IMR-90 (cell line): ENCODE results near the gene ZMYND11.

Experiments used
- BHLHE40 ChIP-seq: fragments of 150-350 bp; IDR thresholded peaks from 2 replicates; pipeline ENCODE4 v1.6.1; 2016; ENCODE audit warnings: mild to moderate bottlenecking, low read depth, low read length
- CEBPB ChIP-seq: IDR thresholded peaks from 2 replicates; pipeline ENCODE4 v1.6.1; 2012; ENCODE audit warnings: low read depth, low read length, improper control_type of control experiment
- CHD1 ChIP-seq: IDR thresholded peaks from 2 replicates; pipeline ENCODE4 v1.6.1; 2012; ENCODE audit warnings: low read depth, low read length, improper control_type of control experiment
- FOS ChIP-seq: fragments of 150-350 bp; IDR thresholded peaks from 2 replicates; pipeline ENCODE4 v1.6.1; 2016; ENCODE audit warnings: low read depth, low read length
- MAZ ChIP-seq: IDR thresholded peaks from 2 replicates; pipeline ENCODE4 v1.6.1; 2012; ENCODE audit warnings: low read depth, mild to moderate bottlenecking, low read length, improper control_type of control experiment, moderate library complexity, borderline replicate concordance
- POLR2A ChIP-seq: IDR thresholded peaks from 2 replicates; pipeline ENCODE4 v1.6.1; 2012; ENCODE audit warnings: mild to moderate bottlenecking, low read depth, low read length
- RAD21 ChIP-seq: IDR thresholded peaks from 2 replicates; pipeline ENCODE4 v1.6.1; 2012; ENCODE audit warnings: low read length, improper control_type of control experiment
- RCOR1 ChIP-seq: IDR thresholded peaks from 2 replicates; pipeline ENCODE4 v1.6.1; 2012; ENCODE audit warnings: mild to moderate bottlenecking, low read length, improper control_type of control experiment; ENCODE audit not compliant: insufficient replicate concordance
- SMC3 ChIP-seq: fragments of 150-350 bp; IDR thresholded peaks from 2 replicates; pipeline ENCODE4 v1.6.1; 2016; ENCODE audit warnings: low read depth, mild to moderate bottlenecking, antibody characterized with exemption, low read length, moderate library complexity
- TF ChIP-seq, protein P1 (sequence below): conservative IDR thresholded peaks from 2 replicates; pipeline ENCODE4 v1.5.1; 2012; ENCODE audit warnings: mild to moderate bottlenecking, low read depth, low read length, improper control_type of control experiment
- TF ChIP-seq, protein P2 (sequence below): fragments of 150-350 bp; IDR thresholded peaks from 2 replicates; pipeline ENCODE4 v1.6.1; 2017; ENCODE audit warnings: mild to moderate bottlenecking, antibody characterized with exemption, low read length, low read depth
- TF ChIP-seq, protein P3 (sequence below): fragments of 150-350 bp; IDR thresholded peaks from 2 replicates; pipeline ENCODE4 v1.6.1; 2016; ENCODE audit warnings: low read depth, mild to moderate bottlenecking, low read length, moderate library complexity, borderline replicate concordance

DNA sequence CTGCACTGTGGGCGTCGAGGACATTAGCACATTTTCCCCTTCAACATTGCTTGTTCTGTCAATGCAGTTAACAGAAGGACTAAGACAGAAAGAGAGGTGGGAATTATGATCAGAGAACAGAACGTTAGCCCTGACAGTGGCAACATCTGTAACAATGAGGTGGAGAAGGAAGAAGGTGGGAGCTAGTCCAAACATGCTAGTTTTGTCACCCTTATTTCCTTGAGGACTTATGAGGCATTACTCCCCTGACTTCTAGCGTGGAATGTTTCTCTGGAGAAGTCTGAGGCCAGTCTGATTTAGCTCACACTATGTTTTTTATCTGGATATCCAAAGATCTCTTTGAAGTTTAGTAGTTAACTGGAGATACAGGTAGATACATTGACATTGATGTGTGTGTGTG is 73.4 kb downstream of the ZMYND11 start:
- TF ChIP-seq, protein P1, sequence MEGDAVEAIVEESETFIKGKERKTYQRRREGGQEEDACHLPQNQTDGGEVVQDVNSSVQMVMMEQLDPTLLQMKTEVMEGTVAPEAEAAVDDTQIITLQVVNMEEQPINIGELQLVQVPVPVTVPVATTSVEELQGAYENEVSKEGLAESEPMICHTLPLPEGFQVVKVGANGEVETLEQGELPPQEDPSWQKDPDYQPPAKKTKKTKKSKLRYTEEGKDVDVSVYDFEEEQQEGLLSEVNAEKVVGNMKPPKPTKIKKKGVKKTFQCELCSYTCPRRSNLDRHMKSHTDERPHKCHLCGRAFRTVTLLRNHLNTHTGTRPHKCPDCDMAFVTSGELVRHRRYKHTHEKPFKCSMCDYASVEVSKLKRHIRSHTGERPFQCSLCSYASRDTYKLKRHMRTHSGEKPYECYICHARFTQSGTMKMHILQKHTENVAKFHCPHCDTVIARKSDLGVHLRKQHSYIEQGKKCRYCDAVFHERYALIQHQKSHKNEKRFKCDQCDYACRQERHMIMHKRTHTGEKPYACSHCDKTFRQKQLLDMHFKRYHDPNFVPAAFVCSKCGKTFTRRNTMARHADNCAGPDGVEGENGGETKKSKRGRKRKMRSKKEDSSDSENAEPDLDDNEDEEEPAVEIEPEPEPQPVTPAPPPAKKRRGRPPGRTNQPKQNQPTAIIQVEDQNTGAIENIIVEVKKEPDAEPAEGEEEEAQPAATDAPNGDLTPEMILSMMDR = no peak
- TF ChIP-seq, protein P2, sequence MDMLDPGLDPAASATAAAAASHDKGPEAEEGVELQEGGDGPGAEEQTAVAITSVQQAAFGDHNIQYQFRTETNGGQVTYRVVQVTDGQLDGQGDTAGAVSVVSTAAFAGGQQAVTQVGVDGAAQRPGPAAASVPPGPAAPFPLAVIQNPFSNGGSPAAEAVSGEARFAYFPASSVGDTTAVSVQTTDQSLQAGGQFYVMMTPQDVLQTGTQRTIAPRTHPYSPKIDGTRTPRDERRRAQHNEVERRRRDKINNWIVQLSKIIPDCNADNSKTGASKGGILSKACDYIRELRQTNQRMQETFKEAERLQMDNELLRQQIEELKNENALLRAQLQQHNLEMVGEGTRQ = no peak
- TF ChIP-seq POLR2A (no peak), SMC3 (no peak), RCOR1 (no peak), BHLHE40 (no peak), CEBPB (no peak), CHD1 (no peak), FOS (no peak), MAZ (no peak), RAD21 (no peak)
- TF ChIP-seq, protein P3, sequence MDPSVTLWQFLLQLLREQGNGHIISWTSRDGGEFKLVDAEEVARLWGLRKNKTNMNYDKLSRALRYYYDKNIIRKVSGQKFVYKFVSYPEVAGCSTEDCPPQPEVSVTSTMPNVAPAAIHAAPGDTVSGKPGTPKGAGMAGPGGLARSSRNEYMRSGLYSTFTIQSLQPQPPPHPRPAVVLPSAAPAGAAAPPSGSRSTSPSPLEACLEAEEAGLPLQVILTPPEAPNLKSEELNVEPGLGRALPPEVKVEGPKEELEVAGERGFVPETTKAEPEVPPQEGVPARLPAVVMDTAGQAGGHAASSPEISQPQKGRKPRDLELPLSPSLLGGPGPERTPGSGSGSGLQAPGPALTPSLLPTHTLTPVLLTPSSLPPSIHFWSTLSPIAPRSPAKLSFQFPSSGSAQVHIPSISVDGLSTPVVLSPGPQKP = no peak
